Adrenal gland (tissue), 12 donors: Measurements from ENCODE around the gene FOXP4. TPM values are rescaled to one million over a fixed set of nuclear protein-coding genes. Genes with fewer than 3 reads are reported as not detected.

Source experiments
- DNase-seq, 7 donors: peaks; one replicate each; pipeline ENCODE4 v3.0.0-alpha.2; 2019 to 2020
- H3K27ac ChIP-seq, 5 donors: fragments of 200-600 bp; sonication (generic) in 4 of 5; 1 replicate in 3 of 5; 2 replicates in 2 of 5; pipeline versions ENCODE4 v1.5.1 to v1.8.0; 2016 to 2020; ENCODE audit warnings: mild to moderate bottlenecking in 1 of 5
- H3K27me3 ChIP-seq: fragments of 200-600 bp; 2 replicates; pipeline ENCODE4 v1.8.0; 2021
- H3K36me3 ChIP-seq, 2 donors: fragments of 200-600 bp; replicated peaks in 1 of 2; 1 replicate in 1 of 2; 2 replicates in 1 of 2; pipeline versions ENCODE4 v1.5.1 to v1.8.0; 2018 to 2022
- H3K4me1 ChIP-seq, 2 donors: fragments of 200-600 bp; replicated peaks in 1 of 2; 1 replicate in 1 of 2; 2 replicates in 1 of 2; pipeline versions ENCODE4 v1.5.1 to v1.8.0; 2018 to 2021
- H3K4me3 ChIP-seq, 4 donors: fragments of 200-600 bp; sonication (generic) in 3 of 4; one replicate each; pipeline ENCODE4 v1.5.1; 2016 to 2018
- H3K9me3 ChIP-seq, 3 donors: fragments of 200-600 bp; sonication (generic) in 1 of 3; replicated peaks in 1 of 3; 1 replicate in 2 of 3; 2 replicates in 1 of 3; pipeline versions ENCODE4 v1.5.1 to v1.8.0; 2016 to 2021
- CTCF ChIP-seq, 6 experiments: fragments of 450-650 bp in 4 of 6; fragments of 200-600 bp in 2 of 6; sonication (generic) in 1 of 6; IDR thresholded peaks; 1 replicate in 5 of 6; 2 replicates in 1 of 6; pipeline versions ENCODE4 v1.5.1 to v1.8.0; 2016 to 2021; ENCODE audit warnings: antibody characterized with exemption in 6 of 6, mild to moderate bottlenecking in 2 of 6, moderate library complexity in 1 of 6
- POLR2A ChIP-seq, 2 donors: fragments of 450-650 bp; IDR thresholded peaks; one replicate each; pipeline ENCODE4 v1.6.1; 2017; ENCODE audit warnings: antibody characterized with exemption in 2 of 2, mild to moderate bottlenecking in 2 of 2, moderate library complexity in 1 of 2
- WGBS, 4 donors: extraction: QIAGEN DNeasy Blood & Tissue Kit in 2 of 4; methylation state at CpG; one replicate each; pipeline versions ENCODE4 v1.1.5 to v1.1.7; 2013 to 2017; 5-methylcytosine and 5-hydroxymethylcytosine counted together
- intact Hi-C, 2 donors: fragments of 100-400 bp; cut with DNase I; formaldehyde crosslinking; loops; one replicate each; pipeline versions ENCODE4 v1.14.1 to v1.15.0; 2022 to 2023
- polyA plus RNA-seq, 3 donors: library from polyadenylated mRNA; stranded (reverse); fragments of 200-250 nt in 2 of 3; fragments of 350-450 nt in 1 of 3; fragmentation: Illumina TruSeq in 1 of 3; extraction: RNeasy Lipid Tissue Mini Kit (QIAGEN cat#74804) in 1 of 3; gene quantifications; one replicate each; pipeline ENCODE4 v1.2.3, GENCODE V29; 2013 to 2014
- total RNA-seq, 9 donors: library from RNA; depleted of rRNA in 4 of 9; stranded (reverse); fragments of >200 nt in 4 of 9; fragments of 120-200 nt in 1 of 9; fragmentation: NEBNext Ultra II Directional in 1 of 9; extraction: Animal tissue kit (Norgen Biotek cat#: 25700) in 1 of 9; gene quantifications; one replicate each; pipeline versions ENCODE4 v1.1.0 to v1.2.4, GENCODE V29; 2013 to 2023
- donor health status: healthy with polysubstance abuse.
- donor health status: Bipolar disorder and iron deficiency.
- donor health status: DM: yes; HTN: yes; CAD: no.
- donor health status: DM: no; HTN: no; CAD: no.
- donor health status: DM: no; HTN: no; CAD: no.
- donor health status: DM: yes; HTN: yes; CAD: no.

FOXP4 gene
- total and polyA plus RNA-seq, 12 donors: 1.6 to 18.2 (median 11.3) TPM

GRCh38 chr6:41523915-41524633 lies 22.1 kb upstream of the FOXP4 start:
- Histone ChIP-seq H3K27ac (no peak overlapping the region), H3K36me3 (no peaks in the 10 kb centered on the region), H3K4me3 (no peak overlapping the region), H3K9me3 (no peaks in the 10 kb centered on the region), H3K27me3 (no peaks in the 10 kb centered on the region), H3K4me1 (no peaks in the 10 kb centered on the region)
- TF ChIP-seq CTCF (IDR thresholded peaks at IDR 0.05): no peak
- no peak for TF ChIP-seq POLR2A (IDR thresholded peaks at IDR 0.05)
- DNase-seq: peak in 2 of 7 donors; percentile 28 to 31
- intact Hi-C loops: no loop called here
- WGBS, 4 donors: 37 to 45% (median 40%) methylated on average over 14 of the region's 14 CpGs

GRCh38 chr6:41524634-41525011 lies 21.6 kb upstream of the FOXP4 start:
- 48 to 62% (median 60%) methylated on average over 6 to 7 of the region's 7 CpGs for WGBS, 4 donors
- no peaks in the 10 kb centered on the region for H3K27me3 ChIP-seq

DNA sequence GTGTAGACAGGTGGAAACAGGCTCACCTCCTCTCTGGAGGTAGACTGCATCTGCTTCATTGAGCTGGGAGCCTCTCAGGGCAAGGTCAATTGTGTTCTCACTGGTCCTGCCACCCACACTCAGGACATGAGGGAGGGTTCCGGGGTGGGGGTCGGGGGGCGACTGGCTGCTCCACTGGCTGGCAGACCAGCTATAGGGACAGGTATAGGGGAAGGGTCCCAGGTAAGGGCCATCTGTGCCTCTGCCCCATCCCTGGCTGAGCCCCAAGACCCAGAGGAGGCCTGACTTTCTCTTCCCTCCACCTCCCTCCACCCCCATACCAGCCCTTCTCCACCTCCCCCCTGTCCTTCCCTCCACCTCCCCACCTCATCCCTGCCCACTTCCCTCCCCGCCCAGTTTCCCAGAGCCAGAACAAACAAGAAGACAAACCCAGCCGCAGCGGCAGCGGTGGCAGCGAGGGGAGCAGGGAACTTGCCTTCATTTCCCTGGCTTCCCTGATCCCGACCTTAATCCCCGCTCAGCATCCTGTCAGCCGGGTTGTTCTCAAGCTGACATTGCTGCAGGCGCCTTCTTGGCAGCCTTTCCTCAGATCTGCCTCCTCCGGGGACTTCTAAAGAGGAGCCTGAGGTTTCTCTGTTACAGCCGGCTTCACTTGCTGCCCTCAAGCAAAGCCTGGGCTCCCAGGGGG lies 18.3 kb upstream of the FOXP4 start:
- Histone ChIP-seq H3K27me3 (no peaks in the 10 kb centered on the region), H3K4me1 (no peaks in the 10 kb centered on the region), H3K27ac (no peak overlapping the region), H3K4me3 (no peak overlapping the region), H3K36me3 (no peaks in the 10 kb centered on the region), H3K9me3 (no peaks in the 10 kb centered on the region)
- DNase-seq: peak in 1 of 7 donors; percentile 31
- intact Hi-C loops: no loop called here
- 45 to 62% (median 52%) methylated on average over 4 to 14 of the region's 14 CpGs for WGBS, 4 donors
- no peak for TF ChIP-seq CTCF (IDR thresholded peaks at IDR 0.05)
- no peak for TF ChIP-seq POLR2A (IDR thresholded peaks at IDR 0.05)

More at GRCh38 chr6:41524634-41525011, 21.6 kb upstream of the FOXP4 start:
- intact Hi-C loops: no loop called here
- Histone ChIP-seq H3K9me3 (no peaks in the 10 kb centered on the region), H3K27ac (no peak overlapping the region), H3K36me3 (no peaks in the 10 kb centered on the region), H3K4me3 (no peak overlapping the region), H3K4me1 (no peaks in the 10 kb centered on the region)
- DNase-seq: no peak
- TF ChIP-seq CTCF (IDR thresholded peaks at IDR 0.05) (no peak), POLR2A (IDR thresholded peaks at IDR 0.05) (no peak)

DNA sequence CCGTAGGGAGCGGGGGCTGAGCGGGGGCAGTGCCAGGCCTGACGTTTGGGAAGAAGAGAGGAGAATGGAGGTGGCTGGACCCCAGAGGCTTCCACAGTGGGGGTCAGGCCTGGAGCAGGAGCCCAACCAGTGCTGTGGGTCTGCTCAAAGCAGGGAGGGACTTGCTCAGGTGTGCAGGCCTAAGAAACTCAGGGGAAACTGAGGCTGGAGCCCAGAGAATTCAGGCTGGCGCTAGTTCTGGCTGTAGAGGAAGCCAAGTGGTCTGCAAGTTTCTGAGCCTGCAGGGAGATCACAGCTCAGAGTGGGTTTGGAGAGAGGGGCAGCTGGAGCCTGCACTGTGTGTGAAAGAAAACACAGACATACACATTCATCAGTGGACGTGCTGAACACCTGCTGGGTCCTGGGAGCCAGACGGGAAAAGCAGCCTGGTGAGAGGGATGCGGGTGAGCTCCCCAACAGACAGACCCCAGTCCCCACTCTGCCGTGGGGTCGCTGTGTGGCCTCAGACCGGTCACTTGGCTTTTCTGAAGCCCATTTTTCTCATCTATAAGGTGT lies 17.7 kb upstream of the FOXP4 start:
- H3K36me3 ChIP-seq: no peaks in the 10 kb centered on the region
- H3K27me3 ChIP-seq: no peaks in the 10 kb centered on the region
- H3K9me3 ChIP-seq: no peaks in the 10 kb centered on the region
- intact Hi-C loops: no loop called here
- WGBS, 4 donors: 71 to 84% (median 78%) methylated on average over 8 to 11 of the region's 11 CpGs
- H3K4me3 ChIP-seq: no peak overlapping the region
- no peak for DNase-seq
- no peak overlapping the region for H3K27ac ChIP-seq
- no peaks in the 10 kb centered on the region for H3K4me1 ChIP-seq
- TF ChIP-seq POLR2A (IDR thresholded peaks at IDR 0.05): no peak
- TF ChIP-seq CTCF (IDR thresholded peaks at IDR 0.05): no peak
